ENCODE data around the gene TEX264.

DNA sequence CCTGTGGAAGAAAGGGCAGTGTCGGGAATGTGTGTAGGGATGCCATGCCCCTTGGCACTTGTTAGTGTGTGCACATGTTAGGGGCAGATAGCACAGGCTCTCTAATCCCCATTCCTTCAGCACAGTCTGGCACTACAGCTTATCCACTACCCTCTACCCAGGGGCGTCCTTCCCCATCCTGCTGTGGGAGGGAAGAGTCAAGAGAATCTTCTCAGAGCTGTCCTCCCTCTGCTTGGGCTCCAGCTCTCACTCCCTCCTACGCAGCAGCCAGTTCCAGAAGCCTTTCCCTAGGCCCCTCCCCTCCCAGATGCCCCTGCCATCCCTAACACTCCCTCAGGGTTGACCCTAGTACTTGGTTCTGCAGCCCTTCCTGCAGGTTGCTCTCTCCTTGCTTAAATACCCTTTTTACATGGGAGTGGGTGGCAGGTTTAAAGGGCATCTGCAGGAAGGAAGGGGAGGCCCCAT, 35.0 kb downstream of the TEX264 start:
- TF ChIP-seq ARNTL (CRISPR knock-in tag; IDR thresholded peaks at IDR 0.05; ENCODE audit: borderline replicate concordance, low read depth) (no peak), PATZ1 (CRISPR knock-in tag; IDR thresholded peaks at IDR 0.05; ENCODE audit: borderline replicate concordance) (no peak), CREB5 (CRISPR knock-in tag; IDR thresholded peaks at IDR 0.05; ENCODE audit: low read depth) (no peak)

Measured in SK-N-SH treated with all-trans-retinoic acid at 6 μM for 48 hours (cell line).